NCI-H524 (cell line): Measurements from ENCODE around the gene APEH.
"Not testable (repeated sequence)": the region's sequence is repeated elsewhere in the genome, so short reads cannot be mapped to it uniquely, and the experiment has no call there.

ENCODE experiments used
- DNase-seq, 2 experiments: peaks; one replicate each; lab custom pipeline; 2025; lab: John Stamatoyannopoulos, UW

APEH gene

GRCh38 chr3:49690856-49691255 is 16.7 kb downstream of the APEH start:
- DNase-seq: not testable (repeated sequence)

GRCh38 chr3:49691481-49691880 is 17.3 kb downstream of the APEH start:
- DNase-seq: not testable (repeated sequence)

- not testable (repeated sequence) for DNase-seq
These were observed 20.4 kb downstream of the APEH start for GRCh38 chr3:49694409-49695070.

GRCh38 chr3:49695350-49696015 is 21.3 kb downstream of the APEH start:
- not testable (repeated sequence) for DNase-seq

GRCh38 chr3:49699281-49699979 is 25.3 kb downstream of the APEH start:
- DNase-seq: no peak

- DNase-seq: no peak
These were observed 25.9 kb downstream of the APEH start for GRCh38 chr3:49700014-49700413.

GRCh38 chr3:49700453-49701128 is 26.4 kb downstream of the APEH start:
- no peak for DNase-seq

- no peak for DNase-seq
These were observed 27.4 kb downstream of the APEH start for GRCh38 chr3:49701388-49702077.

GRCh38 chr3:49702672-49703071 is 28.5 kb downstream of the APEH start:
- DNase-seq: no peak

- DNase-seq: peak; percentile 29 to 62
These were observed 29.3 kb downstream of the APEH start for GRCh38 chr3:49703443-49703927.

GRCh38 chr3:49703956-49704355 is 29.8 kb downstream of the APEH start:
- DNase-seq: no peak

GRCh38 chr3:49704629-49705028 is 30.5 kb downstream of the APEH start:
- no peak for DNase-seq

GRCh38 chr3:49705390-49705960 is 31.3 kb downstream of the APEH start:
- DNase-seq: no peak

GRCh38 chr3:49706456-49707112 is 32.4 kb downstream of the APEH start:
- DNase-seq: no peak

GRCh38 chr3:49707113-49707480 is 32.9 kb downstream of the APEH start:
- DNase-seq: no peak

- DNase-seq: no peak
These were observed 35.7 kb downstream of the APEH start for GRCh38 chr3:49709852-49710251.

GRCh38 chr3:49711489-49711888 is 37.3 kb downstream of the APEH start:
- no peak for DNase-seq

- no peak for DNase-seq
These were observed 38.0 kb downstream of the APEH start for GRCh38 chr3:49712166-49712565.

GRCh38 chr3:49712631-49713317 is 38.6 kb downstream of the APEH start:
- DNase-seq: no peak

- DNase-seq: no peak
These were observed 39.4 kb downstream of the APEH start for GRCh38 chr3:49713336-49714105.
